Common myeloid progenitor, CD34-positive (primary cell): Measurements from ENCODE around the gene HDAC9.

Source experiments
- CTCF ChIA-PET: fragments of 350-600 bp; sonication (Branson Sonifier 250); formaldehyde crosslinking; loops from one replicate; lab custom pipeline; 2021; ENCODE audit warnings: antibody characterized with exemption; lab: Charles Lee
- POLR2A ChIA-PET: fragments of 350-600 bp; sonication (Branson Sonifier 250); formaldehyde crosslinking; loops from one replicate; lab custom pipeline; 2021; ENCODE audit warnings: antibody characterized with exemption; lab: Charles Lee
- DNase-seq, 3 donors: peaks; one replicate each; pipeline versions ENCODE4 v3.0.0 to v3.0.0-alpha.2; 2013
- H3K27ac ChIP-seq, 2 experiments: 1 replicate in 1 of 2; 2 replicates in 1 of 2; pipeline ENCODE4 v1.7.0; 2013; ENCODE audit warnings: inconsistent platforms in 2 of 2, low read length in 2 of 2, mild to moderate bottlenecking in 2 of 2, low read depth in 1 of 2, moderate library complexity in 1 of 2; ENCODE audit not compliant: severe bottlenecking in 2 of 2, insufficient read depth in 1 of 2, poor library complexity in 1 of 2
- H3K27me3 ChIP-seq, 5 experiments: replicated peaks in 2 of 5; 1 replicate in 3 of 5; 2 replicates in 2 of 5; pipeline versions ENCODE4 v1.6.1 to v1.7.0; 2013; ENCODE audit warnings: low read length in 4 of 5, mild to moderate bottlenecking in 2 of 5, moderate library complexity in 2 of 5, inconsistent platforms in 1 of 5; ENCODE audit not compliant: insufficient read depth in 5 of 5, control insufficient read depth in 4 of 5
- H3K36me3 ChIP-seq, 4 experiments: 1 replicate in 2 of 4; 2 replicates in 2 of 4; pipeline versions ENCODE4 v1.6.1 to v1.7.0; 2013; ENCODE audit warnings: low read length in 3 of 4, control low read depth in 1 of 4, mild to moderate bottlenecking in 1 of 4; ENCODE audit not compliant: control insufficient read depth in 4 of 4, insufficient read depth in 4 of 4
- H3K4me1 ChIP-seq, 4 experiments: 1 replicate in 3 of 4; 2 replicates in 1 of 4; pipeline versions ENCODE4 v1.6.1 to v1.7.1; 2013; ENCODE audit warnings: low read length in 3 of 4, mild to moderate bottlenecking in 3 of 4, control low read depth in 1 of 4, inconsistent platforms in 1 of 4, moderate library complexity in 1 of 4; ENCODE audit not compliant: control insufficient read depth in 4 of 4, insufficient read depth in 4 of 4; ENCODE audit errors: control extremely low read depth in 1 of 4
- H3K4me3 ChIP-seq, 7 experiments: 1 replicate in 4 of 7; 2 replicates in 3 of 7; pipeline versions ENCODE4 v1.5.1 to v1.7.0; 2013; ENCODE audit warnings: mild to moderate bottlenecking in 7 of 7, low read length in 6 of 7, moderate library complexity in 6 of 7, inconsistent platforms in 2 of 7, low read depth in 2 of 7, control low read depth in 1 of 7; ENCODE audit not compliant: insufficient read depth in 4 of 7, control insufficient read depth in 1 of 7; ENCODE audit errors: extremely low read depth in 1 of 7
- H3K9me3 ChIP-seq, 5 experiments: 1 replicate in 4 of 5; 2 replicates in 1 of 5; pipeline versions ENCODE4 v1.6.1 to v1.7.1; 2013; ENCODE audit warnings: low read length in 4 of 5, mild to moderate bottlenecking in 2 of 5, inconsistent platforms in 1 of 5, low read depth in 1 of 5, moderate library complexity in 1 of 5; ENCODE audit not compliant: control insufficient read depth in 4 of 5, insufficient read depth in 2 of 5; ENCODE audit errors: control extremely low read depth in 1 of 5
- WGBS: methylation state at CpG from one replicate; pipeline ENCODE4 v1.1.5; 2013; ENCODE audit not compliant: insufficient coverage; 5-methylcytosine and 5-hydroxymethylcytosine counted together

The HDAC9 gene

DNA sequence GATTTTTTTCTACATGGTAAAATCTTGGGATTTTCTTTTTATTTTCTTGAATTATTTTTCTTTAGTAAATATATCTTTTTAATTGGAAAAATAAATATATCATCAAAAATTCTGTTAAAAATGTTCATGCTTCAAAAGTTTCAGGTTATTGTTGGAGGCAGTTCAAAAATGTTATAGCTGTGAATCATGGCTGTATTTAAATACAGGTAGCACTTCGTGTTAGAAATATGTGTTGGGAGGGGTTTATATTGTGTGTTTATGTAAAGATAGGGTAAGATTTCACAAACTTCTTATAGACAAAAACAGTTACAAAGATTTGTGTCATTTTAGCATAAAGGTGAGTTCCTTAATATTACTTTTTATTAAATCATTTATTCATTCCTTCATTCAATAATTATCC is 60.4 kb downstream of the HDAC9 start:
- Histone ChIP-seq H3K36me3 (no peaks in the 10 kb centered on the region), H3K27me3 (no peaks in the 10 kb centered on the region), H3K27ac (no peak overlapping the region), H3K4me1 (peaks cover 8 to 29% (median 19%) of the 10 kb centered on the region in 4 experiments), H3K9me3 (no peaks in the 10 kb centered on the region), H3K4me3 (no peak overlapping the region)
- WGBS, result no CpG with 5 or more reads among the region's 1 CpG
- DNase-seq, result no peak
- ChIA-PET CTCF (interaction anchor here (0.9 kb wide), 1 partner anchor 203 kb away, joined by 3 read pairs; no protein-coding TSS in a partner anchor), POLR2A (no interaction called here)

GRCh38 chr7:18558503-18558902 is 63.0 kb downstream of the HDAC9 start:
- Histone ChIP-seq H3K27ac (no peak overlapping the region), H3K27me3 (no peaks in the 10 kb centered on the region), H3K4me3 (no peak overlapping the region), H3K36me3 (no peaks in the 10 kb centered on the region), H3K9me3 (no peaks in the 10 kb centered on the region), H3K4me1 (peaks cover 0 to 4% (median 2%) of the 10 kb centered on the region in 4 experiments)
- POLR2A ChIA-PET, result no interaction called here
- CTCF ChIA-PET, result interaction anchor here (1.5 to 3.5 kb wide), 2 partner anchors 10 to 13 kb away, joined by 3 to 15 read pairs; no protein-coding TSS in a partner anchor
- no peak for DNase-seq
- 97% methylated on average over 3 of the region's 3 CpGs for WGBS

DNA sequence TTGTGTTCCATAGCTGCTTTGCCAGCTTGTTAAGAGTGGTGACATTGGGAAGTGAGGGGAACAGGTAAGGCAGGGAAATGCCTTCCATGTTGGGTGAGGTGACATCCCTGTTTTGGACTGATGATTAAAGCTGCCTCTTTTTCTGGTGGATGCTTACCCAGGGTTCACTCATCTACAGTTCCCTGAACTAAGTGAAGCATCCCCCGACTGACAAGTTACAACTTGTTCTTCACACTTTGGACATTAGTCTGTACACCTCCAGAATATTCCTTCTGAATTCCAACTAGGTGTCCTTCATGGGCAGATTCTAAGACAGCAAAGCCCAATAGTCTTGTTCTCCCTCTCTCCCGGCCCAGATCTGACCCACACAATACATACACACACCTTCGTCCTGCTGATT is 63.4 kb downstream of the HDAC9 start:
- Histone ChIP-seq H3K9me3 (no peaks in the 10 kb centered on the region), H3K27ac (no peak overlapping the region), H3K4me3 (no peak overlapping the region), H3K36me3 (no peaks in the 10 kb centered on the region), H3K27me3 (no peaks in the 10 kb centered on the region), H3K4me1 (peaks cover 0 to under 1% (median 0%) of the 10 kb centered on the region in 4 experiments)
- ChIA-PET CTCF (interaction anchor here (3.5 kb wide), 1 partner anchor 12 kb away, joined by 15 read pairs; no protein-coding TSS in a partner anchor), POLR2A (no interaction called here)
- no peak for DNase-seq
- 96% methylated on average over 3 of the region's 3 CpGs for WGBS

GRCh38 chr7:18559756-18560155 is 64.2 kb downstream of the HDAC9 start:
- Histone ChIP-seq H3K4me1 (no peaks in the 10 kb centered on the region), H3K36me3 (no peaks in the 10 kb centered on the region), H3K27ac (no peak overlapping the region), H3K4me3 (no peak overlapping the region), H3K27me3 (no peaks in the 10 kb centered on the region), H3K9me3 (no peaks in the 10 kb centered on the region)
- ChIA-PET CTCF (interaction anchor here (3.5 kb wide), 1 partner anchor 12 kb away, joined by 15 read pairs; no protein-coding TSS in a partner anchor), POLR2A (no interaction called here)
- DNase-seq, result no peak

DNA sequence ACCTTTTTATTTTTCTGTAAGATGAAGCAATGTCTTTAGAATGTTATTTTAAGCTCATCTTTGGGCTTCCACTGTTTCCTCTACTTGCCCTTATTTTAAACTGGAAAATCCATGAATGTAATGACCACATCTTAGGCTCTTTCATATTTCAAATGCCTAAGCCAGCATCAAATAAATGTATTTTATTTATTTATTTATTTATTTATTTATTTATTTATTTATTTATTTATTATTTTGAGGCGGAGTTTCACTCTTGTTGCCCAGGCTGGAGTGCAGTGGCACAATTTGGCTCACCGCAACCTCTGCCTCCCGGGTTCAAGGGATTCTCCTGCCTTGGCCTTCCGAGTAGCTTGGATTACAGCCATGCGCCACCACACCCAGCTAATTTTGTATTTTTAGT is 69.2 kb downstream of the HDAC9 start:
- Histone ChIP-seq H3K4me1 (no peaks in the 10 kb centered on the region), H3K36me3 (no peaks in the 10 kb centered on the region), H3K9me3 (no peaks in the 10 kb centered on the region), H3K4me3 (no peak overlapping the region), H3K27me3 (no peaks in the 10 kb centered on the region), H3K27ac (no peak overlapping the region)
- CTCF ChIA-PET, result interaction anchor here (1.4 to 10.8 kb wide), 3 partner anchors 193 to 214 kb away, joined by 4 to 100 read pairs (median 9); no protein-coding TSS in a partner anchor
- 100% methylated on average over 5 of the region's 5 CpGs for WGBS
- POLR2A ChIA-PET, result no interaction called here
- no peak for DNase-seq

DNA sequence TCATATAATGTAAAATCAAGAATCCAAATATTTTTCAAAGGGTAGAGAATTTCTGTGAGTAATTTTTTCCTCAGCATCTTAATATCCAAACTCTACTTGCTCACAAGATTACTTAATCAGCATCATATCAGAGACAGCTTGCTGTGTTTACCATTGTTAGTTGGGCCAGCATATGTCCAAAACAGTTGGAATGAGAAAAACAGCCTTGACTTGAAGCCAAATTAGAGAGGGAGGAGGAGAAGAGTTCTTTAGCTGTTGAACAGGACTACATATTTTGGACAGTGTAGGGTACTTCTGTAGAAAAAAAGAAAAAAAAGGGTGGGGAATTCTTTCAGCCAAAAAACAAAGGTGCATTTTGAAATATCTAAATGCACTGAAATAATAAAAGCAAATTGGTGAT is 69.8 kb downstream of the HDAC9 start:
- no peak for DNase-seq
- H3K27me3 ChIP-seq, result no peaks in the 10 kb centered on the region
- POLR2A ChIA-PET, result no interaction called here
- H3K27ac ChIP-seq, result no peak overlapping the region
- no peaks in the 10 kb centered on the region for H3K9me3 ChIP-seq
- no peak overlapping the region for H3K4me3 ChIP-seq
- no peaks in the 10 kb centered on the region for H3K4me1 ChIP-seq
- CTCF ChIA-PET, result interaction anchor here (1.4 to 10.8 kb wide), 2 partner anchors 193 to 214 kb away, joined by 4 to 100 read pairs; no protein-coding TSS in a partner anchor
- H3K36me3 ChIP-seq, result no peaks in the 10 kb centered on the region

GRCh38 chr7:18566205-18566604 is 70.7 kb downstream of the HDAC9 start:
- CTCF ChIA-PET, result interaction anchor here (10.8 kb wide), 1 partner anchor 215 kb away, joined by 100 read pairs; no protein-coding TSS in a partner anchor
- POLR2A ChIA-PET, result no interaction called here
- WGBS, result no CpG with 5 or more reads among the region's 1 CpG
- Histone ChIP-seq H3K36me3 (no peaks in the 10 kb centered on the region), H3K9me3 (no peaks in the 10 kb centered on the region), H3K4me1 (no peaks in the 10 kb centered on the region), H3K4me3 (no peak overlapping the region), H3K27me3 (no peaks in the 10 kb centered on the region), H3K27ac (no peak overlapping the region)
- no peak for DNase-seq
